ENCODE data around the gene GPR156.

DNA sequence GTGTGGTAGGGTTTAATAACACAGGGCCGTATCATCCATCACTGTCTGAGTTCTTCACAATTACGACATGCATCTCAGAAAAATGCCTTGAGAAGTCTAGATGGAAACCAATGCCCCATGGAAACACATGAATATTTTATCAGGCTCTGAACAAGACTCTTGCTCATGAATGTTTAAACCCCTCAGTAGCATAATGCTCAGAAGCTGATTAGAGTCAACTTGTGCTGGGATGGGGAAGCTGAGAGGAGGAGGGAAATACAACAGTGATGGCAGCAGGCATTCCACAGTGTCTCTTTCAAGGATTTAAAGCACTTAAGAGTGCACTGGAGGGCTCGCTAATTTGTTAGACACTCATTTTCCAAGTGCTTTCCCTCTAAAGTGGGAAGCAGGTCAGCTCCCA lies 3.8 kb downstream of the GPR156 start:
- TF ChIP-seq CTCF (IDR thresholded peaks at IDR 0.05 in 2 of 3, conservative IDR thresholded peaks at IDR 0.05 in 1 of 3; ENCODE audit: borderline replicate concordance in 1 of 3, insufficient read depth in 1 of 3, low read depth in 2 of 3, low read length in 2 of 3) (no peak), POLR2A (IDR thresholded peaks at IDR 0.05; ENCODE audit: borderline replicate concordance, extremely low read depth, insufficient read depth, insufficient read length) (no peak), EZH2phosphoT487 (IDR thresholded peaks at IDR 0.05; ENCODE audit: borderline replicate concordance) (no peak)
